COLO829 (cell line): ENCODE data around the gene KRT33A.
"Not testable (repeated sequence)": the region's sequence is repeated elsewhere in the genome, so short reads cannot be mapped to it uniquely, and the experiment has no call there.

Experiments used
- DNase-seq: peaks from one replicate; pipeline ENCODE4 v3.0.0; 2012; ENCODE audit warnings: low spot score

Gene KRT33A

DNA sequence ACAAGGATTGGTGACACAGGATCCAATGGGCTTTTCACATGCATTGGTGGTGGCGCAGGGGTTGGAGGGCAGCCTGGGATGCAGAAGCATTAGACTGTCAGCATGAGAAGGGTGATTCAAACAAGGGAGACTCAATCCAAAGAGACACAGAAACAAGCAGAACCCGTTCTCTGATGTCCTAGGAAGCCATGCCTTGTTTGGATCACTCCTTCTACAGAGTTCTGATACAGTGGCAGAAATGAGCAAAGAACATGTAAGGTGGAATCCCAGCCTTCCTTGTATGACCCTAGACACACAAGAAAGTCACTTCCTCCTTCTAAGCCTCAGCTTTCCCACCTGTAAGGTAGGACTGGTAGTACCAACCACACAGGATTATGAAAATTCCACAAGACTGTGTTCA lies 13.3 kb upstream of the KRT33A start:
- no peak for DNase-seq

GRCh38 chr17:41360296-41360995 lies 9.8 kb upstream of the KRT33A start:
- DNase-seq: no peak

DNA sequence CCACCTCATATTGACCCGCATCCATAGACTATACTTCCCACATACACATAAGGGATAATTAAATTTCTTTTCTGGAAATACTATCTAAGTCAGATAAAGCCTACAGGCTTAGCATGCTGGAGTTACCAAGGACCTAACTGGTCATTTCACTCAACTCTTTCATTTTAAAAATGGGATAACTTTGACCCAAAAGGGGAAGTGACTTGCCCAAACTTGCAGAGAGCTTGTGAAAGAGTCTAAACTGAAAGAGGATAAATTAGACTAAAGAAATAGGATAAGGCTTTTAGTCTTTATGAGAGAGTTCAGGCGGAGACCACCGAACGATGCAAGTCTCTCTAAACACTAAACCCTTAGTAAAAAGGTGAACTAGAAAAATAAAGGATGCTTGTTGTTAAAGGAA lies 3.9 kb upstream of the KRT33A start:
- DNase-seq: no peak

- no peak for DNase-seq
Measured at GRCh38 chr17:41352597-41353366, 2.2 kb upstream of the KRT33A start.

DNA sequence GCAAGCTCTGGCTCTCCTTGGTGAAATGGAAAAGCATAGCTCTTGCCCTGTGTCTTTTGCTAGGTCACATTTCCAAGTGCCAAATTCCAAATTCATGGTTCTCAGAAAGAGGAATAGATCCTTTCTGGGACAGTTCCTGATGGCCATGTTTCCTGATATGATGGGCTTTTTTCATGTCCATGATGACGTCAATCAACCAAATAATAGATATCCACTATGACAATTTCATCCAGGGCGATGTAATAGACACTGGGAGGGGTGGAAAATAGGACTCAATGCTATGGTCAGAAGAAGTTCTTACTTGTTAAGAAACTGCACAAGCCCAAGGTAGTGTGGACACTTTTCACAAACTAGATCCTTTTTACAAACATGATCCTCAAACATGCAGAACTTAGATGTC lies 549 bp upstream of the KRT33A start:
- DNase-seq: no peak

DNA sequence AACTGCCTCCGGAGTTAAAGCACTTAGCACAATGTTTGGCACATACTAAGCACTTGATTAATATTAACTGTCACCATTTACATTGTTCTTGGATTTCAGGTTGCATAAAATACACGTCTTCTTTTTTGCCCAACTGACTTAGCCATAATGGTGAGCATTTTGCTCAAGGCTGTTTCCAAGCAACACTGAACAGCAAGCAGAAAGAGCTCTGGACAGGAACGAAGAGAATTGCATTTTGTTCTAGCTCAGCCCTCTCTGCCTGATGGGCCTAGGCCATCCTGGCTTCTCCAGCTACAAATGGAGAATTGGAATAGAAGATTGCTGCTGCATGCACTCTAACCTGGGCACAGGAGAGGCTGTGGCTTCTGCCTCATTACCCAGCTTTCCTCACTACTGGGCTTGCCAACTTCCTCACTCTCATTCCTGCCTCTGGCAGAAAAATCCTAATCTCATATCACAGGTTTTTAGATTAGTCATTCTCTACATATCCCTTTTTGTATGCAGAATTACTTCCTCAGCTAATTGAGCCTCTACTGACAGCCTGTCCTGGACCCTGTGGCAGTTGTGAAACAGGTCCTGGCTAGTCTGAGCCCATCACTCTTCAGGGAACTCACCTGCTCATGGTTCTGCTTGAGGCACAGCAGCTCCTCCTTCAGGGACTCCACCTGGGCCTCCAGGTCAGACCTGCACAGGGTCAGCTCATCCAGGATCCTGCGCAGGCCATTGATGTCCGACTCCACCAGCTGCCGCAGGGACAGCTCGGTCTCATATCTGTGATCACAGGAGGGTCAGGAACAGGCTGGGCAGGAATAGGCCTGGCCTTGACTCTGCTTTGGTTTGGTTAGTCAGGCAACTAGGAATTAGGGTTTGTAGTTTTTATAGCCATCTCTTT lies 2.5 kb downstream of the KRT33A start:
- no peak for DNase-seq

GRCh38 chr17:41346421-41346820 lies 4.2 kb downstream of the KRT33A start:
- DNase-seq: not testable (repeated sequence)

DNA sequence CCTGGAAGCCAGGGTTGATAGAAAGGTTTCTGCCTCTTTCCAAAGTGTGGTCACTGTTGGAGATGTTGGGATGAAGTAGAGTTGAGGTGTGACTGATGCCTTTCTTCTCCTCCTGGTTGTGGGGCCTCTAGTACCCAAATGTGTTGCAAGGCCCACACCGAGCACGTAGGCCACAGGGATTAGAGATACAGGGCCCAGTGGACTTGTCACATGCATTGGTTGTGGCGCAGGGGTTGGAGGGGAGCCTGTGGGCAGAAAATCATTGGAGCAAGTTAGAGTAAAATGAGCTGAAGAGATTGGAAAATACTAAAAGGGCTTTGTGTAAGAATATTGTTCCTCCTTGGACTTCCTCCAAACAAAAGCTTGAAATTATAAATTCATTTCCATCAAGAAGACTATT lies 4.6 kb downstream of the KRT33A start:
- peak; percentile 28 for DNase-seq

DNA sequence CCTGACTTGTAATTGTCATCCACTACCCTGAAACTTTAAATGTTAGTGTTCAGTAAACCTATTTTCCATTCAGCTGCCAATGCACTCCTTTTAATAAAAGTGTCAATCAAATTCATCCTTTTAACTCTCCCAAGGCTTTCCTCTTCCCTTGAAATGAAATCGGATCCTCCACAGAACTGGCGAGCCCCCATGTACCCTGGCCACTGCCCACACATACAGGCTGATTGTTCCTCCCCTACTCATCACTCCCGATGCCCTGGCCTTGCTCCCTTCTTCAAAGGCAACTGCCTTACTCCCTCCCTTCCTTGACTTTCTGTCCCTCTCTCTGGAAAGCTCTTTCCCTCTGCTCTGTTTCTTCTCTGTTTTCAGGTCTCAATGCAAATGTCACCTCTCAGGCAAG lies 7.6 kb downstream of the KRT33A start:
- no peak for DNase-seq

DNA sequence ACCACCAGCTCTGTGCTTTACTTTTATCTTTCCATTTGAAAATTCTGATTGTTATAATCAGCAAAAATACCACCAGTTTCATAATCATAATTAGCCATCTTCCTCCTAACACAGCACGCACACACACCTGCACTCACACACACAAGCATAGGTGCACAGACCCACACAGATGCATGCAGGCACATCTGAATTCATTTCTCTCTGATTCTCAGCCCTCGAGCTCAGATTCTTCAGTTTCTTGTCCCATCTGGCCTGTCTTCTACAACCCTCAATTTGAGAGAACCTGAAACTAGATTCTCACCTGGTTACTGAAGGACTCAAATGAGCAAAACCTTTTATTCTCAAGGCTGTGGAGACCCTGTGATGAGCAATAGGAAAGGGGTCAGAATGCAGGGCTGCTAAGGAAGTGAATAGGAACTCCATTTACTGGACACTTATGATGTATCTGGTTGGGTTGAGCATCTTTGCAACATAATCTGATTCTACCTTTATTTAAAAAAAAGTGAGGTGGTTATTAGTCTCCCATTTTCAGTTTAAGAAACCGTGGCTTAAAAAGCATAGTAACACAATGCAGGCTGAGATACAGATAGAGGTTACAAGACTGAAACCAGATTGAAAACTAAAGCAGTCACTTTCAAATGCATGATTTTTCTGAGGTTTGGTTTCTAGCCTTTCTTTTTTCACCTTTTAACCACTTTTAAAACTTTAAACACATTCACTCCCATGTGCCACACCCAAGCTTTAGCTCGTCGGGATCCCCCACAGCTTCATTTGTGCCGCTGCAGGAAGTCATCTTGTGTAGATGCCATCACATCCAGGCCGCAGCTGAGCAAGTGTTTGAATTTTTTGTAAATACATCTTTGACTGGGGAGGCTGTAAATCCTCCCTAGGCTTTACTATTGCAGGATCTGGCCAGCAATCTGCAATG lies 9.4 kb downstream of the KRT33A start:
- no peak for DNase-seq

GRCh38 chr17:41340494-41340893 lies 10.1 kb downstream of the KRT33A start:
- DNase-seq: no peak

DNA sequence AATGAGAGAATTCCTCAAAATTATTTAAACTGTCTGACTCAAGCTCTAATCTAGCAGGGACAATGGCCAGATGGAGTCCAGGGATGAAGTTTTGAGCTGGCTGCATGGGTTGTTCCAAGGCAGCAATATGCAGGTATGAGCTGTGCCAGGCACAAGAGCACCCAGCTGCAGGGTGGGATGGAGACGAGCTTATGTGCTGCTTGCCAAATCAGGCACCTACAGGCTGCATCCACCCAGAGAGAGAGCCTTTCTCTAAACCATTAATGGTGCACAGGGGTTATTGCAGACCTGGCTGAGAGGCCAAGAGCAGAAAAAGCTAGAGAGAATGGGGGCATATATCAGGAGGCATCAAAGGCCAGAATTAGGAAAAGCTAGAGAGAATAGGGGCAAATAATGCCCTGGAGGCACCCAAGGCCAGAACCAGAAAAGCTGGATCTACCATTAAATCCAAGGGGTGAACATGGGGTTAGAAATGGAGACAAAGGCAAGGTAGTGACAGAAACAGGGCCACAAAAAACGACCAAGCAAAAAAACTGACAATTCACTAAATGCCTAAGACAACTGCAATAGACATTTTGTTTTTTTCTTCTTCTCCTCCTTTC lies 11.0 kb downstream of the KRT33A start:
- DNase-seq: no peak

- DNase-seq: no peak
Measured at GRCh38 chr17:41338961-41339485, 11.6 kb downstream of the KRT33A start.

DNA sequence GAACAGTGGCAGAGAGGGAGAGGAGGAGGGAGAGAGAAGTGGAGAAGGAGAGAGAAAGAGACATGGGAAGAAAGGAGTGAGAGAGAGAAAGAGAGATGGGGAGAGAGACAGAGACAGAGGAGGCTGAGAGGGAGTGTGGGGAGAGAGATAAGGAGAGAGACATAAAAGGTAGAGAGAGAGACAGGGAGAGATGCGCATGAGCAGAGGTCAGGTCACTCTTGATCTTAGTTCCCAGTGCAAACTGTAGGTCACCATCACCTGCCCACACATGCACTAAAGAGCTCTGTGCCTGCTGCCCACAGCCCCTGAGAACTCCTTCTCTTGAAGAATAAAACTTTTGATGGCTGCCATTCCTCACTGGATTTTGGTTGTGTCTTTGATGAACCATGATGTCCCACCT lies 14.9 kb downstream of the KRT33A start:
- DNase-seq: no peak

DNA sequence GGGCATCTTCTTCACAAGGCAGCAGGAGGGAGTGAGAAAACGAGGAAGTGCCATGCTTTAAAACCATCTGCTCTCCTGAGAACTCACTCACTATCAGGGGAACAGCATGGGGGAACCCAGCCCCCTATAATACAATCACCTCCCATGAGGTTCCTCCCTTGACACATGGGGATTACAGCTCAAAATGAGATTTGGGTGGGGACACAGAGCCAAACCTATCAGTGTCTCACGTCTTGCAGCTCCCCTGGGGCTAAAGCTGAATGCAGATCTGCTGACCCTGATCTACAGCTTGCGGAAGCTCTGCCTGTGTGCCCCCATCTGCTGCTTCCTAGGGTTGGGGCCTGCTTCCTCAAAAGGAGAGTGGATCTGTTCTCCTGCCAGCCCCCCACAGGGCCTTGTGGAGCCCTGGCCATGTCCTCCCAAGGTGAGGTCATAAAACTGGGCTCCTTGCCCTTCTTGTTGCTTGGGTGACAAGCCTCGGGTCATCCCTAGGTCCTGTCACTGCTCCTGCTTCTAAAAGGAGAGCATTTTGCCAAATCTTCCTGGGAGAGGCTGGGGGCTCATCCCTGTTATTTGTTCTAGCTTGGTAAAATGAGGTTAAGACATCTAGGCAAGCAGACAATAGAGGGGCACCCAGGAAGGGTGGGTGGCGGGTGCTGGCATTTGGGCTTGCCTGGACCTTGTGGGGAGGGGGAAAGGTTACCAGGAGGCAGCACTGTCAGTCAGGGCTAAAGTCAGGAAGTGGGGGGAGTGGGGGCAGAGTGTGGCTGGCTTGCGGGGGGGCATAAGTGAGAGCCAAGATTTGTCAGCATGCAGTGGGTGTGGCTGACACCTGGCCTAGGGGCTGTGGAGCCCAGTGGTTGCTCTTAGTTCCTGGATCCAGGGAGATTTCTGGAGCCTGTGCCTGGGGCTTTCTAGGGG lies 16.0 kb downstream of the KRT33A start:
- no peak for DNase-seq

DNA sequence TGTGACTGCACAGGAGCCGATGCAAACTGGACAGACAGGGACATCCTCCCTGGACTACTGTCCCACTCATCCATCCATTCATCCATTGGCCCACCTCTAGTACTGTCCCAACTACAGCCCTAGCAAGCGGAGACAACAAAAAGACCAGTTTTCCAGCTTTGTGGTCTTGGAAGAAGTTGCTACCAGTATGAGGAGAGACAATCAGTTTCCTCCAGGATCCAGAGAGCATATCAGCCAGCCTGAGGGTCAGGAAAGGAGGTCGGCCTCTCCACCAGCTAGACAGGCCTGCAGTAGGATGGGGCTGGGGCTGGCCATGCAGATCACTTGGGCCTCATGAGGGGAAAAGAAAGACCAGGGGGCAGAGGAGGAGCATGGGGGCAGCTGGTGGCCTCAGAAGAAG lies 16.8 kb downstream of the KRT33A start:
- DNase-seq: no peak

DNA sequence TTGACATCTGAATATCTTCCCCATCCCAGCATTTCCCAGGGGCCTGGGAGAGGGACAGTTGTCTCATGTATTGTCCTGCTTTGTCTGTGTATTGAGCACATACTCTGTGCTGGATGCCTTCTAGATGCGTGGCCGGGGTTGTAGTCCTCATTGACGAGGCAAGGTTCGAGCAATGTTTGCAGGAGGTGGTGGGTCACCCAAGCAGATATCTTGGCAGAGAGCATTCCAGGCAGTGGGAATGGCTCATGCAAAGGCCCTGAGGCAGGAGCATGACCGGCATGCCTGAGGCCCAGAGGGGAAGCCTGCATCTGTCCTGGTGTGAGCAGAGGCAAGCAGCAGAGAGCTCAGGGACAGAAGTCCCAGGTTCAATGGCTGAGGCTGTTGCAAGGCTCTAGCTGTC lies 17.5 kb downstream of the KRT33A start:
- DNase-seq: no peak

DNA sequence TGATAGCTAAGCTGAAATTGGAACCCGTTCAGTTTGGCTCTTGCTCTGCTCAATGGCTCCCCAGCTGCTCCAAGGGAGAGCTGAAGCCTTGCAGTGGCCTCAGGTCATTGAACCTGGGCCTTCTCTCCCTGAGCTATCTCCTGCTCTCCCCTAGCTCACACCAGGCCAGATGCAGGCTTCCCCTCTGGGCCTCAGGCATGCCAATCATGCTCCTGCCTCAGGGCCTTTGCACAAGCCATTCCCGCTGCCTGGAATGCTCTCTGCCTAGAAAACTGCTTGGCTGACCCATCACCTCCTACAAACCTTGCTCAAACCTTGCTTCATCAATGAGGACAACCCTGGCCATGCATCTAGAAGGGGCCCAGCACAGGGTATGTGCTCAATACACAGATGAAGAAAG lies 18.4 kb downstream of the KRT33A start:
- no peak for DNase-seq

- no peak for DNase-seq
Measured at GRCh38 chr17:41331606-41332005, 19.0 kb downstream of the KRT33A start.
